Aorta (tissue), 5 donors: ENCODE measurements around the gene MTHFD1L. TPM values are rescaled to one million over a fixed set of nuclear protein-coding genes. Genes with fewer than 3 reads are reported as not detected.

Experiments used
- ATAC-seq: fragments of 200-7000 bp; cut with Tn5 transposase; one replicate; pipeline ENCODE4 v1.9.1; 2022; ENCODE audit warnings: moderate library complexity; ENCODE audit not compliant: low FRiP score
- DNase-seq, 2 donors: peaks; one replicate each; pipeline ENCODE4 v3.0.0-alpha.2; 2020
- H3K27ac ChIP-seq, 2 donors: one replicate each; pipeline ENCODE4 v1.5.1; 2013; ENCODE audit warnings: low read length in 2 of 2, mild to moderate bottlenecking in 2 of 2, moderate library complexity in 2 of 2, control low read depth in 1 of 2, inconsistent platforms in 1 of 2, low read depth in 1 of 2
- H3K27me3 ChIP-seq, 2 donors: one replicate each; pipeline ENCODE4 v1.6.1; 2013; ENCODE audit warnings: control low read depth in 1 of 2, low read length in 1 of 2, mild to moderate bottlenecking in 1 of 2, moderate library complexity in 1 of 2; ENCODE audit not compliant: insufficient read depth in 2 of 2, control insufficient read depth in 1 of 2
- H3K36me3 ChIP-seq, 2 donors: one replicate each; pipeline ENCODE4 v1.6.1; 2013; ENCODE audit warnings: control low read depth in 1 of 2, low read length in 1 of 2, mild to moderate bottlenecking in 1 of 2; ENCODE audit not compliant: insufficient read depth in 2 of 2, control insufficient read depth in 1 of 2
- H3K4me1 ChIP-seq, 2 donors: one replicate each; pipeline ENCODE4 v1.6.1; 2013; ENCODE audit warnings: low read length in 2 of 2, control low read depth in 1 of 2, mild to moderate bottlenecking in 1 of 2, moderate library complexity in 1 of 2; ENCODE audit not compliant: insufficient read depth in 2 of 2, control insufficient read depth in 1 of 2
- H3K4me3 ChIP-seq, 2 donors: one replicate each; pipeline ENCODE4 v1.5.1; 2013; ENCODE audit warnings: low read length in 2 of 2, control low read depth in 1 of 2, mild to moderate bottlenecking in 1 of 2
- H3K9me3 ChIP-seq: one replicate; pipeline ENCODE4 v1.6.1; 2013; ENCODE audit warnings: mild to moderate bottlenecking, low read length; ENCODE audit not compliant: control insufficient read depth
- WGBS, 2 donors: extraction: QIAGEN DNeasy Blood & Tissue Kit; methylation state at CpG; one replicate each; pipeline ENCODE4 v1.1.7; 2013; 5-methylcytosine and 5-hydroxymethylcytosine counted together
- intact Hi-C, 2 donors: fragments of 100-400 bp; cut with DNase I; formaldehyde crosslinking; loops; one replicate each; pipeline versions ENCODE4 v1.14.2 to v1.15.0; 2022
- polyA plus RNA-seq, 2 donors: library from polyadenylated mRNA; stranded (reverse); fragments of 200-250 nt; gene quantifications; one replicate each; pipeline ENCODE4 v1.2.3, GENCODE V29; 2013
- total RNA-seq, 2 donors: library from RNA; stranded (reverse); fragmentation: NEBNext Ultra II Directional; extraction: Animal tissue kit (Norgen Biotek cat#: 25700); gene quantifications; one replicate each; pipeline ENCODE4 v1.2.1, GENCODE V29; 2021
- donor health status: healthy with polysubstance abuse.
- donor health status: Bipolar disorder and iron deficiency.
- donor health status: DM: no; HTN: no; CAD: no.
- donor health status: DM: no; HTN: no; CAD: no.
- donor health status: DM: yes; HTN: yes; CAD: no.

Gene MTHFD1L
- total and polyA plus RNA-seq, 4 donors: 20.4 to 65.8 (median 55.7) TPM

DNA sequence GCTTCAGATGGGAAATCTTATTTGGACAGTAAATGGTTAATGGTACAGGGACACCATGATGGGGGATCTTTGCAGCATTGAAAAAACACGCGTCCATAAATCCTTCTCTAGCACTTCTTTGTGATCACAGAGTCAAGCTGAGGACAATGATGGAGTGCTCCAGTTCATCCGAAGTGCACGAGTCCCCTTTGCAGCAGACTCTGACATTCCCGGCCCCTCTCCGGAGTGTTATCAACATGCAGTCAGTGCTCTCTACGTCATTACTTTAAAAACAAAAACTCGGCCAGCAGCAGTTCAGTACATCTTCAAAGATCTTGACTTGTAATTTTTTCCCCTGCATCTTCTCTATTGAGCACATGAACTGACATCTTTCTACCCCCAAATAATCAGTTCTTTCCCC lies 188.8 kb downstream of the MTHFD1L start:
- Histone ChIP-seq H3K9me3 (no peaks in the 10 kb centered on the region), H3K27ac (no peak overlapping the region), H3K4me3 (no peak overlapping the region), H3K36me3 (no peaks in the 10 kb centered on the region), H3K4me1 (no peaks in the 10 kb centered on the region), H3K27me3 (no peaks in the 10 kb centered on the region)
- DNase-seq (no peak), ATAC-seq (peak; percentile 72)
- intact Hi-C loops: no loop called here
- 3 to 12% methylated on average over 8 of the region's 8 CpGs for WGBS, 2 donors

DNA sequence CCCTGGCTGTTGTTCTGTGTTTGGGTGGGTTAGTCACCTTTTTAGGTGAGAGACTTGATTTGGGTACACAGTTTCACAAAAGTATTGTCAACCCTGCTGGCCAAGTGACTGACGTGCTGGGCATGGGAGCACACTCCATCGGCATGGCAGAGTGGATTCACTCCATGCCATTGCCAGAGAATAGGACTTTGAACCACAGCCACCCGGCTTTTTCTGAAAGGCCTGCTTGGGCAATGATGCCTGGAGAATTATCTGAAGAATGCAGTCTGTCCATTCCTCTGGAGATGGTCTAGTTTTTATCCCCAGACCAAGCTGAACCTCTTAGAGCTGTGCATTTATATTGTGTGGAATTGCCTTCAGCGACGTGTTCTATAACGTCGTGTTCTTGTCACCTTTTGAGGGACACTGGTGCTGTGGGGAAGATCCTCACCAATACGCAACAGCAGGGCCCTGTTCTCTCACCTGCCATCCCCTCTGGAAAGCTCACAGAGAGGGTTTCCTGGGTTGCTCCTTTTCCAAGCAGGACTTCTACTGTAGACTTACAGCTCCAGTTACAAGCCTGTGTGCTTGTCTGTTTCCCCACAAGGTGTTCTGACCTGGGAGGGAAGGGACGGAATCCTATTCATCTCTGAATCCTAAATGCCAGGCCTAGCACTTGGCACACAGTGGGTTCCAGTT lies 190.9 kb downstream of the MTHFD1L start:
- H3K27ac ChIP-seq: no peak overlapping the region
- no peaks in the 10 kb centered on the region for H3K9me3 ChIP-seq
- no peak overlapping the region for H3K4me3 ChIP-seq
- H3K4me1 ChIP-seq: no peaks in the 10 kb centered on the region
- no peaks in the 10 kb centered on the region for H3K36me3 ChIP-seq
- DNase-seq: no peak
- no peaks in the 10 kb centered on the region for H3K27me3 ChIP-seq
- whole genome bisulfite sequencing, 2 donors: 83 to 84% methylated on average over 9 of the region's 9 CpGs
- intact Hi-C loops: no loop called here
- no peak for ATAC-seq

DNA sequence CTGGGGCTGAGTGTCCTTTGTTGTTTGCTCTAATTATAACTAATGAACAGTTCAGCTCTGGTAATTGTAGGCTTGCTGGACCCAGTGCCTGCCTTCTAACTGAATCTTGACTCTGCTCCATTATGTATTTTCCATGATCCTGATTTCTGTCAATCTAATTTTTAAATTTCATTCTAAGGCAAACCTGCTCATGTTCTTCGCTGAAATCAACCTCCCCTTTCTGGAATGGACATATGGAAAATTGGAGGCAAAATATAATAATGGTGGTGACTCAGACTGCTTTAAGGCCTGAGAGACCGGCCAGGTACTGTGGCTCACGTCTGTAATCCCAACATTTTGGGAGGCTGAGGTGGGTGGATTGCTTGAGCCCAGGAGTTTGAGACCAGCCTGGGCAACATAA lies 191.6 kb downstream of the MTHFD1L start:
- no peaks in the 10 kb centered on the region for H3K36me3 ChIP-seq
- 92 to 98% methylated on average over 3 of the region's 3 CpGs for WGBS, 2 donors
- no peak overlapping the region for H3K27ac ChIP-seq
- H3K9me3 ChIP-seq: no peaks in the 10 kb centered on the region
- intact Hi-C loops: no loop called here
- no peak overlapping the region for H3K4me3 ChIP-seq
- H3K4me1 ChIP-seq: no peaks in the 10 kb centered on the region
- no peaks in the 10 kb centered on the region for H3K27me3 ChIP-seq
- no peak for ATAC-seq
- DNase-seq: no peak

DNA sequence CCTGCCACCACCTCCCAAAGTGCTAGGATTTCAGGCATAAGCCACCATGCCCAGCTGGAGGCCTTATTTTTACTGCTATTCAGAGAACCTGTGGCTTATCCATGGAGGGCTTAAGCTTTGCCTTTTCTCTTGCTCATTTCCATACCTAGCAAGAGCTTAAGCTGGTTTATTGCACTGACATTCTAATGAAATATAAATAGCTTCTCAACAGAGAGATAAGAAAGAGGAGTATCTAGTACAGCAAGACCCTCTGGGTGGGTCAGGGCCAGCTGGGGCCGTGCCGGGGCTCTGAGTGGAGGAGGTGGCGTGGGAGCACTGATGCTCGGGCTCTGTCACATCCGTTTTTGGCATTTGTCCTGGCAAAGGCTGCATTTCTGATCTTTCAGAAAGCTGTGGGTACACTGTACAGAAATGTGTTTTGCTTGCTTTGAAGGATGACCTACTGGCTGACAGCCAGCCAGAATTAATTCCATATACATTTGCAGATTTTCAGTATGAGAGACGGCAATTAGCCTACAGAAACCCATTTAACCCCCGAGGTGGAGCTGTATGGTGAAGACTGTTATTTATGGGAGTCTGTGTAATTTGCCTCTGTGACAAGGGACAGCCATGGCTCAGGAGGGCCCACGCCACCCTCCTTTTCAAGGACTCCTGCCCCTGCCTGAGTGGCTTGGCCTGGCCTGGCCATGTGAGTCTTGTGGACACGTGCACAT lies 192.7 kb downstream of the MTHFD1L start:
- no peaks in the 10 kb centered on the region for H3K9me3 ChIP-seq
- no peaks in the 10 kb centered on the region for H3K27me3 ChIP-seq
- ATAC-seq: no peak
- no peaks in the 10 kb centered on the region for H3K4me1 ChIP-seq
- no peak overlapping the region for H3K27ac ChIP-seq
- whole genome bisulfite sequencing, 2 donors: 44 to 49% methylated on average over 9 of the region's 9 CpGs
- H3K36me3 ChIP-seq: no peaks in the 10 kb centered on the region
- intact Hi-C loops: no loop called here
- DNase-seq: no peak
- H3K4me3 ChIP-seq: no peak overlapping the region

DNA sequence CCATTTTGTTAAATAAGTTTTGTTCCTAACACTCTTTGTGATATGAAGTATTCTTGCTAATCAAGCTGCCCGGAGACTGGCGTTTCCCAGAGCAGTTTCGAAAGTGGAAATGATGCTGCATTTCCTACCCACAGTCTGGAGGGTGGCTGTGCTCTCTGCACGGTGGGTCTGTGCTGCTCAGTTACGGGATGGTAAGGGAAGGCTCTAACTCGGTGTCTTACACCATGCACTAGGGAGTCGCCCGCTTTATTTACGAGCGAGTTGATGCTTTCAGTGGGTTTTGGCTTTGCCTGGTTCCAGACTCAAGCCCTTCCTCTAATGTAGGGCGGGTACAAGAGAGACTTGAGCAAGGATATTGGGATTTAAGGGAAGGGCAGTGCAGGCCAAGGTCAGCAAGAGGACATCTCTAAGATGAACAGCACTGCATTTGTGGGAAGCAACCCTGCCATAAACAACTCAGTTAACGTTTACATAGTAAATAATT lies 194.2 kb downstream of the MTHFD1L start:
- DNase-seq (no peak), ATAC-seq (no peak)
- H3K4me3 ChIP-seq: no peak overlapping the region
- 89 to 91% methylated on average over 12 of the region's 12 CpGs for WGBS, 2 donors
- no peaks in the 10 kb centered on the region for H3K27me3 ChIP-seq
- no peaks in the 10 kb centered on the region for H3K9me3 ChIP-seq
- intact Hi-C loops: no loop called here
- peak overlapping the region in 1 of 2 donors; percentile 2 for H3K27ac ChIP-seq
- no peaks in the 10 kb centered on the region for H3K36me3 ChIP-seq
- H3K4me1 ChIP-seq: no peaks in the 10 kb centered on the region

DNA sequence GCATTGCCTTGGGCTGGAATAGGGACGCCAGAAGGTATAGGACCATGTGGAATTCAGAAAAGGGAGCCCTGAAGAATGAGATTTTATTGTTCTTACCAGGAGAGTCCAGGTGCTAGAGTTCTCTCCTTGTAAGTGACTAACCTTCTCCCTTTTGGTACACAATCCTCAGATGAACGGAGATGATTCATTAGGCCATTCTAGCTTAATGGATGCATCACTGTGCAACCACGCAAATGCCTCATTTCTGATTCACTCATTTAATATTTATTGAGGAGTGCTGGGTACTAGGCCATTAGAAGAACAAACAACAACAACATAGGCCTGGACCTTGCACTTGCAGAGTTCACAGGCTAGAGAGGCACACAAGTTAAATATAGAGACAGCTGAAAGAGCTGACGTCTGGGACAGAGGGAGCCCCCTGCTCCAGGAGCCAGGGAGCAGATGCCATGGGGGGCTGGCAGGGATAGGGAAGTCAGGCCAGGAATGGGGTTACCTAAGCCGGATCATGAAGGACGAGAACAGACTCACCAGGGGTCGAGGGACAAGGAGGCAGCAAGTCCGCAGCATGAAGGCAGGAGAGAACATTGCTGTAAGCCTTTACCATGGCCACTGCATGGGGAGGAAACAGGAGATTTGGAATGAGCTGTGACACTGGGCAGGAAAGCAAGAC lies 194.7 kb downstream of the MTHFD1L start:
- H3K9me3 ChIP-seq: no peaks in the 10 kb centered on the region
- intact Hi-C loops: no loop called here
- WGBS, 2 donors: 87 to 92% methylated on average over 8 of the region's 8 CpGs
- H3K36me3 ChIP-seq: no peaks in the 10 kb centered on the region
- no peak overlapping the region for H3K27ac ChIP-seq
- DNase-seq (no peak), ATAC-seq (no peak)
- no peak overlapping the region for H3K4me3 ChIP-seq
- H3K4me1 ChIP-seq: no peaks in the 10 kb centered on the region
- H3K27me3 ChIP-seq: no peaks in the 10 kb centered on the region

DNA sequence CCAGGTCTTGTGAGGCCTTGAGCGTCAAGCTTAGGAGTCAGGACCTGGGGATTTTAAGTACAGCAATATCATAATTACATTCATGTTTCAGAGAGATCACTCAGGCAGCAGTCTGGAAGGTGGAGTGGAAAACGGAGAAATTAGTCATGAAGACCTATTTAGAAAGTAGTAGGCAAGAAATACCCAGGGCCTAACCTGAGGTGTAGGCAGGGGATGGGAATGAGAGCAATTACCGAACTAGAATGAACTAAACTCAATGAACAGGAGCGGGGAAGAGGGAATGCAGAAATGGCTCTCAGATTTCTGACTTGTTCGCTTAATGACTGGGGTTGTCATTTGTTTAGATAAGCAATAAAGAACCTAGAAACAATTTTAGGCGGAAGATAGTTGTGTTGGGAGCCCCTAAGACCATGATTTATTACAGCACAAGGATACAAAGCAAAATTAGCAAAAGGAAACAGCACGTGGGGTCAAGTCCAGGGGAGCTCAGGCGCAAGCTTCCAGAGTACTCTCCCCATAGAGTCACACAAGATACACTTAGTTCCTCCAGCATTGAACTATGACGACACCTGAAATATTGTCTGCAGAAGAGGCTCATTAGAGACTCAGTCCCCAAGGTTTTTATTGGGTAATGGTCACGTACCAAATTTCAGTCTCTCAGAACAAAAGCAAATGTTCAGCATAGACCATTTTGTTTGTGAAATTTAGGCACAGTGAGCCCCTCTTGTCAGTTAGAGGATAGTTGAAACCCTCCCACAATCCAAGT lies 195.4 kb downstream of the MTHFD1L start:
- no peak overlapping the region for H3K4me3 ChIP-seq
- no peak overlapping the region for H3K27ac ChIP-seq
- DNase-seq: no peak
- H3K4me1 ChIP-seq: no peaks in the 10 kb centered on the region
- no peaks in the 10 kb centered on the region for H3K27me3 ChIP-seq
- H3K36me3 ChIP-seq: no peaks in the 10 kb centered on the region
- 94 to 96% methylated on average over 10 of the region's 10 CpGs for WGBS, 2 donors
- no peak for ATAC-seq
- intact Hi-C loops: no loop called here
- H3K9me3 ChIP-seq: no peaks in the 10 kb centered on the region

DNA sequence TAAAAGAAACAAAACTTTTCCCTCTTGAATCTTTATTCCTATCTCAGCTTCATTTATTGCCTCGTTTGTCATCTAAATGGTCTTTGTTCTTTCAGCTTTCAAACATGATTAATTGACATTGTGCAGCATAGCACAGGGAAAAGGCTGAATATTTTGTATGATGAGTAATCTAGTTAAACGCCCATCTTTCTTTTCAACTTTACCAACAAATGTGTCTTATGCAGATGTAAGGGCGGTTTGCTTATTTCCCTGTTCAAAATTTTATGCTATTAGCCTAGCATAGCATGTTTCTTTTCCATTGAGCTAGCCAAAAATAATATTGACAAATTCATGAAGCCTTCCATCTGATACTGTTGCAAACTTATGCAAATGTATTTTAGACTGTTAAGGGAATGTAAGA lies 197.8 kb downstream of the MTHFD1L start:
- WGBS, 2 donors: 10 to 11% methylated on average over 3 of the region's 3 CpGs
- Histone ChIP-seq H3K36me3 (no peaks in the 10 kb centered on the region), H3K4me3 (no peak overlapping the region), H3K27ac (no peak overlapping the region), H3K27me3 (no peaks in the 10 kb centered on the region), H3K4me1 (no peaks in the 10 kb centered on the region), H3K9me3 (no peaks in the 10 kb centered on the region)
- no peak for DNase-seq
- ATAC-seq: no peak
- intact Hi-C loops: no loop called here
